Measurements from ENCODE around the gene FAM83D. TPM values are rescaled to one million over a fixed set of nuclear protein-coding genes. Genes with fewer than 3 reads are reported as not detected.

FAM83D gene
- total and polyA plus RNA-seq, 8 donors = 0.06 to 0.38 (median 0.22) TPM; not detected in 1

- Histone ChIP-seq H3K4me3 (no peak overlapping the region), H3K27ac (no peak overlapping the region), H3K4me1 (peaks cover 0 to 3% (median 0%) of the 10 kb centered on the region in 3 donors), H3K36me3 (no peaks in the 10 kb centered on the region), H3K27me3 (no peaks in the 10 kb centered on the region), H3K9me3 (no peaks in the 10 kb centered on the region)
- ATAC-seq (no peak), FAIRE-seq (no peak), DNase-seq (no peak)
- WGBS, 2 donors = 55 to 62% methylated on average over 3 of the region's 3 CpGs
- TF ChIP-seq CTCF (IDR thresholded peaks at IDR 0.05) = no peak
- intact Hi-C loops (cut with DNase I) = loop anchor here in 1 of 3 donors (10.0 kb wide), 1 partner anchor 246 kb away; no protein-coding TSS in a partner anchor
Observed at GRCh38 chr20:38890497-38890818, 35.8 kb upstream of the FAM83D start.

GRCh38 chr20:38892091-38892981 is 33.9 kb upstream of the FAM83D start:
- no peak for FAIRE-seq
- Histone ChIP-seq H3K36me3 (no peaks in the 10 kb centered on the region), H3K9me3 (no peaks in the 10 kb centered on the region), H3K27me3 (no peaks in the 10 kb centered on the region), H3K4me1 (peaks cover 0 to 3% (median 0%) of the 10 kb centered on the region in 3 donors), H3K4me3 (no peak overlapping the region), H3K27ac (no peak overlapping the region)
- no peak for ATAC-seq
- DNase-seq = no peak
- TF ChIP-seq CTCF (IDR thresholded peaks at IDR 0.05) = no peak
- intact Hi-C loops (cut with DNase I) = loop anchor here in 1 of 3 donors (10.0 kb wide), 1 partner anchor 248 kb away; no protein-coding TSS in a partner anchor
- WGBS, 2 donors = 84 to 89% methylated on average over 11 of the region's 11 CpGs

- ATAC-seq (no peak), DNase-seq (no peak), FAIRE-seq (no peak)
- H3K4me3 ChIP-seq = no peak overlapping the region
- H3K4me1 ChIP-seq = peaks cover 0 to 3% (median 0%) of the 10 kb centered on the region in 3 donors
- H3K9me3 ChIP-seq = no peaks in the 10 kb centered on the region
- H3K27me3 ChIP-seq = no peaks in the 10 kb centered on the region
- 19 to 25% methylated on average over 6 of the region's 6 CpGs for WGBS, 2 donors
- H3K27ac ChIP-seq = no peak overlapping the region
- no peak for TF ChIP-seq CTCF (IDR thresholded peaks at IDR 0.05)
- intact Hi-C loops (cut with DNase I) = loop anchor here in 1 of 3 donors (10.0 kb wide), 1 partner anchor 248 kb away; no protein-coding TSS in a partner anchor
- H3K36me3 ChIP-seq = no peaks in the 10 kb centered on the region
Observed at GRCh38 chr20:38893056-38893564, 33.1 kb upstream of the FAM83D start.

GRCh38 chr20:38893565-38894090 is 32.6 kb upstream of the FAM83D start:
- ATAC-seq = peak; percentile 83 to 94 (median 90)
- H3K4me3 ChIP-seq = peak overlapping the region in 2 of 4 donors; percentile 11 to 24
- H3K36me3 ChIP-seq = no peaks in the 10 kb centered on the region
- H3K9me3 ChIP-seq = no peaks in the 10 kb centered on the region
- no peak for FAIRE-seq
- intact Hi-C loops (cut with DNase I) = loop anchor here in 1 of 3 donors (10.0 kb wide), 1 partner anchor 249 kb away; no protein-coding TSS in a partner anchor
- H3K27me3 ChIP-seq = no peaks in the 10 kb centered on the region
- DNase-seq = peak in 4 of 6 donors; percentile 26 to 92 (median 38)
- TF ChIP-seq CTCF (IDR thresholded peaks at IDR 0.05) = peak; percentile 80 to 96 (median 92)
- 1 to 7% methylated on average over 23 to 25 of the region's 25 CpGs for WGBS, 2 donors
- no peak overlapping the region for H3K27ac ChIP-seq
- peaks cover 0 to 3% (median 0%) of the 10 kb centered on the region in 3 donors for H3K4me1 ChIP-seq
